GDM1 (cell line): ENCODE data around the gene PRMT3.
"Not testable (repeated sequence)": the region's sequence is repeated elsewhere in the genome, so short reads cannot be mapped to it uniquely, and the experiment has no call there.

ENCODE experiments used
- DNase-seq: peaks from one replicate; lab custom pipeline; 2025; lab: John Stamatoyannopoulos, UW

Gene PRMT3

DNA sequence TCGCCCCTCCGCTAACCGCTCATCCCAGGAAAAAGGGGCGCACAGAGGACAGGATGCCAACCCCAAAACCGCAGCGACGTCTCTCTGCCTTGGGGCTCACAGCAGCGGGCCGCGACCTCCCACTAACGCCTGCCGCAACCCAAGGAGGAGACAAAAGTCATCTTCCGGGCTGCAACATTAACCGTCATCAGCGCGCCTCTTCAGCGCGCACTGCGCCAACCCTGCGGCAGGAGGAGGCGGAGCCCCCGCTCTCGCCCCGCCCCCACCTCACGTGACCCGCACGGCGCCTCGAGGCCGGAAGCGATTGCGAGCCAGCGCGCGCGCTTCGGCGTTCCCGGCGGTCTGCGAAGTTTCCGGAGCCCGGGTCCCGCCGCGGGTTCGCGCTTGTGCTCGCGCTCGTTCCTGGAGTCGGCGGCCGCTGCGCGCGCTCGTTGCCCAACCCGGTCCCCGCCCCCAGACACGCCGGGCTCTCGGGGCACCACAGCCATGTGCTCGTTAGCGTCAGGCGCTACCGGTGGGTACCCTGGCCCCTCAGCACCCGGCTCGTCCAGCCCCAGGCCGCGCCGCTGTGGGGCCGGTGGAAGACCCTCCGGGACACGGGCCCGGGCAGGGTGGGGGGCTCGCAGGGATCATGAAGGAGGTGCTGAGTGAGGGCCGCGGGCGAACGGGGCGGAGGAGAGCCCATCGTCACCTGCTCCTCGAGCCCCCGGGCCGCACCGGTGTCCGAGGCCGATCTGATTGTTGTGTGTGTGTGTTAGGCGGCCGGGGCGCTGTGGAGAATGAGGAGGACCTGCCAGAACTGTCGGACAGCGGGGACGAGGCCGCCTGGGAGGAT is at the start of gene PRMT3:
Gene PRMT3, plus strand, starts transcription at position 456 of the 835 bp plus-strand sequence. Its CDS starts 31 bp downstream, at position 487.
- peak; percentile 95 for DNase-seq

DNA sequence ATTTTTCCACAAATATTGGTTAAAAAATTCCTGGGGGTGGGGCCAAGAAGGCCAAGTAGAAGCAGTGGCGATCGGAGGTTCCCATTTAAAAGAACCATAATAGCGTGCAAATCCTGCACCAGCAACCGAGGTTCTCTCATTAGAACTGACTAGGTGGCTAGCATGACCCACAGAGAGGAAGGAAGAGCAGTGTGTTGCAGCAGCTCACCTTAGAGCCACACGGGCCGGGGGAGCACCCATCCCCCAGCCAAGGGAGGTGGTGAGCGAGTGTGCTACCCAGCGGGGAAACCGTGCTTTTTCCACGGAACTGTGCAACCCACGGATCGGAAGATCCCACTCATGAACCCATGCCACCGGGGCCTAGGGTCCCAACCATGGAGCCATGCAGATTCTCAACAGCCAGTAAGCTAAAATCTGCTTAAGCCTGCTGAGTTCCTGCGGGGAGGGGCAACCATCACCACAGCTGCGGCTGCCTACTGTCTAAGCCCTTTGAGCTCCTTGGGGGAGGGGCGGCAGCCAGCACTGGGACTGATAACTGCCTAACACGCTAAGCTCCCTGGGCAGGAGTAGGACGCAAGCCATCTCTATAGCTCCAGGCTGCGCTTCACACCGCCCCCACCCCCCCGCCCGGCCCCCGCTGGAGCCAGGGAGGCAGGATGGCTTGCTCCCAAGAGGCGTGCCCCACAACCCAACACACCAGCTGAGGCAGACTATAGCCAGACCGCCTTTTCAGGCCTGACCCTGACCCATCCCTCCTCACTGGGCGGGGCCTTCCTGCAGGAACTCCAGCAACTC is 45.0 kb upstream of the PRMT3 start:
- no peak for DNase-seq

DNA sequence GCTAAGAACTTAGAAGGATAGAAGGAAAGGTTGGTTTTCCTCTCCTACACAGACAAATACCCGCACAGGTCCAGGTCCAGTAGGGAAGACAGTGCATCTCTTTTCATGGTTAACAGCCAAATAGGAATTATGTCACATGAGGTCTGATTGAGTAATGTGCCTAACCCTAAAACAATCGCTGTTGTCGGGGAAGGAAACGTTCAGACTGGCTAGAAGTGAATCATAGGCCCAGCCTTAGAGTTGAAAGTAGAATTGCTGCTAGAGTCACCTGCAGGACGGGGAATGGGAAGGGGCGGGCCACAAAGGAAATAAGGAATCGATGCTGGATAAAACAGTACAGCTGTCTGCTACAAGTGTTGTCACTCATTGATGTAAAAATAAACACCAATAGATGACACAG is 36.4 kb upstream of the PRMT3 start:
- no peak for DNase-seq

DNA sequence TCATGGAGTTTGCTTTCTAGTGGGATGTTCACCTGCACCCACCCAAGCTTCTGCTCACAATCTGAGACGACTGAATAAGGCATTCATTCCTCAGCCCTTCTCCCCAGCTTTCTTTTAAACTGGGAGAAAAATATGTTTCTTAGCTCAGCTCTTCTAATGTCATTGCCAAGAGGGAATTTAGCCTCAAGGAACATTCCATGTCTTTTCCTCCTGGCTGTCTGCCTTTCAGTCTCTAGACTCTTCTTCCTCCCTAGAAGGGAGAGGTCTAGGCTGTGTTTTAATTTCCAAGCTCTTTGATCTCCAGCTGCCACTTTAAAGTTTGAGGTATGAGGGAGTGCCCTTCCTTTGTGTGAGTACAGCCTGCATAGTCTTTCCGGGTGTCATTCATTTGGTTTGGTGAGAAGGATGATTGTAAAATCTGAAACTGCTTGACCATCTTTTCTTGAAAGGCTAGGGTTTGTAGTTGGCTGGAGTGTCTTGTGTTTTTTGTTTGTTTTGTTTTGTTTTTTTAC is 35.7 kb upstream of the PRMT3 start:
- DNase-seq = no peak

DNA sequence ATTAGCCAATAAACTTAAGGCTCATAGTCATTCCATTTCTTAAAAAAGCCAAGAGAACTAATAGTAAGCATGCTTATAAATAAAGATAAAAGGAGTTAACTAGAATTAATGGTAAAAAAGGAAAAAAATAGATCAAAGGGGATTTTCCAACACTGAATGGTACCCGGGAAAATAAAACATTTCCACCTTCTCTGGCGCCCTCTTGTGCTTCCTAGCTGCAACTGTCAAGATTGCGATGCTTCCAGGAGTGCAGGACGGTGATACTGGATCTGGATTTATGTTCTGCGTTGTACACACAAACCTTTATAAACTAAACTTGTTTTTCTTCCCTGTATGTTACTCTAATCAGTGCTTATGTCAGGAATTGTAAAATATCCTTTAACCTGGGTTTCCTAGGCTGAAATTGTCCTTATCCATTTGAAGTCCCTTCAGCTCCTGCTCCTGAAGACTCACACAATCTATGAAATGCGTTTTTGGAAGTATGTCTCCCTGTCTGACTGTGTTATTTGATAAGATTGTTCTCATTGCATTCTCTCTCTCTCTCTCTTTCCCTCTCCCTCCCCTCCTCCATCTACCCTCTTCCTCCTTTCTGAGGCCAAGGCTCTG is 33.6 kb upstream of the PRMT3 start:
- no peak for DNase-seq

DNA sequence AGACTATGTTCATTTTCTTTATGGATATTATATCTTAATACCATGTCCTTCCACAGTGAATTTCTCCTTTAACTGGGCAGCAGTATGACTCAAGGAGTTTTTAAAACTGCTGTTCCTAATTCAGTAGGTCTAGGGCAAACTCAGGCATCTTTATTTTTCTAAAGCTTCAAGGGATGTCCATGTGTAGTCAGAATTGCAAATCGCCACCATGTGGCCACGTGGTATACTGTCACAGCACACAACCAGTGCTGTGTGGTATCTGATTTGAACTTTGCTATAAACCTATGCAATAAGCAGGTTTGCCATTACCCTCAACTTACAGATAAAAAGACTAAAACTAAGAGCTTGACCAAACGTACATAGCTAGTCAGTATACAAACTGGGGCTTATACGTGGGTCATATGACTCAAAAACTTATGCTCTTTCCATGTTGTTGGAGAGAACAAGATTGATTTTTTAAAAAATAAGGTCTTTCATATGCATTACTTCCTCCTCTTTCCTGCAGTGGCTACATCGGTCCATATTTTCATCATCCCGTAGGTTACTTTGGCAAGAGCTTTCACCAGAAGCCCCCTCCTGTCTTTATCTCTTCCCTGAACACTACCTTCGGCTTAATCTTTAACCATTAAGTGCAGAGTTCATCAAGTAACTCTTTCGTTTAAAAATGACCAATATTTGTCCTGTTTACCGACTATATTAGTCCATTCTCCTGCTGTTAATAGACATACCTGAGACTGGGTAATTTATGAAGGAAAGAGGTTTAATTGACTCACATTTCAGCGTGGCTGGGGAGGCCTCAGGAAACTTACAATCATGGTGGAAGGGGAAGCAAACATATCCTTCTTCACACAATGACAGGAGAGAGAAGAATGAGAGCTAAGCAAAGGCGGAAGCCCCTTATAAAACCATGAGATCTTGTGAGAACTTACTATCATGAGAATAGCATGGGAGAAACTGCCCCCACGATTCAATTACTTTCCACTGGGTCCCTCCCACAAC is 32.0 kb upstream of the PRMT3 start:
- no peak for DNase-seq

DNA sequence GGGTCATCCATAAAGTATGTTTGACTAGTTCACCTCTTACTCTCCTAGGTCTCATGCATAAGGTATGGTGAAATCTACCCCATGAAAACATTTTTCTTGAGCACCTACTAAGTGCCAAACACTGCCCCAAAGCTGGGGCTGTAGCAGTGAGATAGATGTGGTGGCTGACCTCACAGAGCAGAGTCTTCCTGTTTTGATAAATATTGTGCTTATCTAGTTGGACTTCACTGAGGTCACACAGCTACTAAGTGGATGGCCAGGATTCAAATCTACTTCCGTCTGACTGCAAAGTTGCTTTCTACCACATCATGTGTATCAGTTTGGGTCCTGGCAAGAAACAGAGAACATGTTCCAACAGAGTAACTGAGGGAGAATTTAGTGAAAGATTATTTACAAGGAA is 30.4 kb upstream of the PRMT3 start:
- DNase-seq = no peak

DNA sequence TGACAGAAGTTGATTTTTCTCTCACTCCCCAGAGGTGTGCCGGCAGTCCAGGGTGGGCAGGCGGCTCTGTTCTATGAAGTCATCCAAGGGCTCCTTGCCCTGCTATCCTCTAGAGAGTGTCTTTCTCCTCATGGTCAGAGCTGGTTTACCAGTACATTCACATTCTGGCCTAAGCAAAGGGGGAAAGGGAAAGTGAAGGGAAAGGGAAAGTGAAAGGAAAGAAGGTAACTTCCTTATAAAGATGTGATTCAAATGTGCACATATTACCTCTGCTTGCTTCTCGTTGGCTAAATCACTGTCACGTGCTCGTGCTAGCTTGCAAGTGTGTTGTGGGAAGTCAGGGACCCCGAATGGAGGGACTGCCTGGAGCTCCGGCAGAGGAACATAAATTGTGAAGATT is 26.9 kb upstream of the PRMT3 start:
- no peak for DNase-seq

DNA sequence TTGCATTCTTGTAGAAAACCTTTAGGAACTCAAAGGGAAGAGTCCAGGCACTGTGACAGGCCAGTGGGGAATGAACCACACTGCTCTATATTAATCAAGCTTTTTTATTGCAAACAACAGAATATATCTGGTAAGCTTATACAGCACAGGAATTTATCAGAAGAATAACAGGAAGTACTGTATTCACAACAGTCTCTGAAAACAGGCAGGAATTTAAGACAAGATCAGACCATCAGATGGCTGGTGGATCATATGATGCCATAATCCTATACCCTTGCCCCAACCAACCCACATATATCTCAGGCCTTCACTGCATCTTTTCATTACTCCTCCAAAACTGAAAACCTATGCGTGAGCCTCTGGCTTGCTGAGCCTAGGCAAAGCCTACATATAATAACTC is 25.0 kb upstream of the PRMT3 start:
- DNase-seq = no peak

DNA sequence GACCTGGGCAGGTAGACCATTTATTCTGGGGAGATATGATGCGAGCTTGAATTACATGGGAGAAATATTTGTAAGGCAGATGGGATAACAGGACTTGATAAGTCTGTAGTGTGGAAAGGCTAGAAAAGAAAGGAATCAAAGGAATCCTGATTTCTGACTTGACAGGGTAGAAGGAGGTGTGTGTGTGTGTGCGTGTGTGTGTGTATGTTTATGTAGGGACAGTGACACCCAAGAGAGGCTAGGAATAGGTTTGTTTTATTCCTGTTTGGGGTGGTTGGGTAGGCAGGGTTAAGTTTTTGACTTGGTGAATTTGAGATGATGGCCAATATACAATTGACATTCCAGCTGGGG is 24.4 kb upstream of the PRMT3 start:
- no peak for DNase-seq

DNA sequence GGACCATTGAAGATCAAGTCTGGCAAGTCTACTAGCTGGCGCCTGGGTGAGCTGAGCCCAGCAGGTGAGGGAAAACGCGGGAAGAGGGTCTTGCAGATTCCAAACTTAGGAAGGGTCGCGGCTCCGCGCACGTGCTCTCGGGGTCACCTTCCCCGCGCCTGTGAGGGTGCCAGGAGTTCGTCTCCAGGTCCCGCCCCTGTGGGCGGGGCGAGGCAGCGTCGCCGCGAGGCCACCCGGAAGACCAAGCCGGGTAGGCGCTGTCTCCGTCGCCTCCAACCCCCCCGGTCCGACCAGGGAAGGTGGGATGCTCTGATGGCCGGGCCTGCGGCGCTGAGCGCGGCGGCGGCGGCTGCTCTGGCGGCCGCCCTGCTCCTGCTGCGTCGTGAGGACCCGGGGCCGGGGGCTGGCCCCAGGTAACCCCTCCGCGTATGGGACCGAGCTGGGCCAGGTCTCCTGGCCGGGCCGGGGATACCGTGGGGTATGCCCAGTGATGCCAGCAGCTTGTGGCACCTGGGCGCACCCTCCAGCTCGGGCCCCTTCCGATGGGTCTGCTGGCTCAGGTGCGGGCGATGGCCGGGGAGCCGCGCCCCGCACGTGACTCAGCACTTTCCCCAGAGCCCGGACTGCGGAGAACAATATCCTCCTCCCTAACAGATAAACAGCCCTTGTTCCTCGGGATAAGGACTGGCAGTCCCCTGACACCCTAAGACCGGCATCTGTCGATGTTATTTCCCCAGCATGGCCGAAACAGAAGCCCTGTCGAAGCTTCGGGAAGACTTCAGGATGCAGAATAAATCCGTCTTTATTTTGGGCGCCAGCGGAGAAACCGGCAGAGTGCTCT is 23.8 kb upstream of the PRMT3 start, which contains the start of gene HTATIP2:
Gene HTATIP2, plus strand, starts transcription at position 215 of the 841 bp plus-strand sequence. Its CDS starts 524 bp downstream, at position 739.
- DNase-seq = no peak

DNA sequence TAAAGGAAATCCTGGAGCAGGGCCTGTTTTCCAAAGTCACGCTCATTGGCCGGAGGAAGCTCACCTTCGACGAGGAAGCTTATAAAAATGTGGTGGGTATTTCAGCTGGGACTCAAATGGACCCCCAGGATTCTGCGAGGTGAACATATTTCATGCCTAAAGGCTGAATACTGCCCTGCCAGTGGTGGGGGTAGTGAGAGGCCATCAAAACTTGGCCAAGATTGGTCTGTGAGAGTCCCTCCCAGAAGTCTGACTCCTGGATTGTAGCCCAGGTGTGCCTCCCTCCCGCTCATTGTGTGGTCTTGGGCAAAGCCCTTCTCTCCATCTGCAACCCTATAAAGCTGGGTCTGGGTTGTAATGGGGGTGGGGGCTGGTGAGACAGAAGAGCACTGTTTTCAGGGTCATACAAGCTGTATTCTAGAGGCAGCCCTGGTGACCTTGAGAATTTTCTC is 23.1 kb upstream of the PRMT3 start:
- no peak for DNase-seq

DNA sequence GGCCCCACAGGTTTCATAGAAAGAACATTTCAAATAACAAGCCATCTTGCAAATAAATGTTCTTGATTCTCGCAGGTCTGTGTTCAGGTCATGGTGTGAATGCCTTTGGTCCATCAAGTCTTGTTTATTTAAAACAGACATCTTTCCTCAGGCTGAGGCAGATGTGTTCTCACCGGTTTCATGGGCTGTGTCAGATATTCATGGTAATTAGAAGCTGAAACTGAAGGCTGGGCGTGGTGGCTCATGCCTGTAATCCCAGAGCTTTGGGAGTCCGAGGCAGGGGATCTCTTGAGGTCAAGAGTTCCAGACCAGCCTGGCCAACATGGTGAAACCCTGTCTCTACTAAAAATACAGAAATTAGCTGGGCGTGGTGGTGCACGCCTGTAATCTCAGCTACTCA is 22.1 kb upstream of the PRMT3 start:
- not testable (repeated sequence) for DNase-seq

DNA sequence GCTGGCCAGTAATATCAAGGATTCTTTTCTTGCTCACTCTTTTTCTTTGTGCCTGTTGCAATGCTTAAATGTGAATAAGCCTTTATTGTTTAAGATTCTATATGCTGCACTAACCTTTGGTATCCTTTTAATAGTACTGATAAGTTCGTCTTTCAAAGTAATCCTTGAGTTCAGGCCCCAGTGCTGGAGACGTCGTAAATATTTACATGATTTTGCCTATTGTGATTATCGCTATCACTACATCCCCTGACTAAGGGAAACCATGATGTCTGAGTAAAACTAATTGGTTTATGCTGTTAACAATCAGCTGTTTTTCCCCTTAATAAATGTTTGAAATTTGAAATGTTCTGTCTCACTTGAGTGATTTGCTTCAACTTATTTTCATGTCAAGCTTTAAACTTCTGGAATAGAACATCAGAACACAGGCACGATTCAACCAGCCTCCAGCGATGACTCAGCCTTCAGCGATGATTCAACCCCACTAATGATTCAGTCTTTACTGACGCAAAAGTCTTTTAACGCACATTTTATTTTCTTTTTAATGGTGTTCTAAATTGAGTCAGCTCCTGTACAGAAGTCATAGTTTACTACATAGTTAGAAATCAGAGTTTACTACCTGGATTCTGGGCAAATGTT is 20.1 kb upstream of the PRMT3 start:
- no peak for DNase-seq

DNA sequence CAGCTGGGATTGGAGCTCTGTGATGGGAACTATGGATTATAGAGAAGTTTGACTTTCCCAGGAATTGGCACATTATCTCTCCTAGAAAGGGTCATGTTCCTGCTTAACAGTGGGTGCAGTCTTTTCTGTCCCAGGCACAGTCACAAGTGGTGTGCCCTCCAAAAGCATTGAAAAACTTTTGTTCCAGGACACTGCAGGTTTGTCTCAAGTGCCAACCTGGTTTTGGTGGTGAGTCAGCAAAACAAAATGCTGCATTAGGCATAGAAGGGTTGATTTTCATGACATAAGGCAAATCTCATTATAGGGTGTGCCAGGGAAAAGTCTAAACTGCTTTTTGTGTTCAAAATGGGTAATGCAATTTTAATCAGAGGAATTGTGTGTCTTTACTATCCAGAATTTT is 19.1 kb upstream of the PRMT3 start:
- DNase-seq = no peak

DNA sequence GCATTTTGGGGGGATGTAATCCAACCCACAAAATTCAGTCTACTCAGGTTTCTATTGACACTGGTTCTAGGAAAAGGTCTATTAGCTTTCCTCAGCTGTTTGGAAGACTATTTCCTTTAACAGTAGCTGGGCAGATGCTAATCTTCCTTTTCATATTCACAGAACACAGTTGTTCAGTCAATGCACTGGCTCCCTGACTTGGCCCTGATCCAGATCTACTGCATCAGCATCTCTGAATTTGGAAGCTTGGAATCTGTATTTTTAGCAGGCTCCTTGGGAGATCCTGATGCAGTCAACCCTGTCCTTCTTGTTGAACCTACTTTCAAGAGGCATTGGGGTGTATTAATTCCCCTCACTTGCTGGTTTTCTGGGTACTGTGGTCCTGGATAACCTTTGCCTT is 17.7 kb upstream of the PRMT3 start:
- no peak for DNase-seq

DNA sequence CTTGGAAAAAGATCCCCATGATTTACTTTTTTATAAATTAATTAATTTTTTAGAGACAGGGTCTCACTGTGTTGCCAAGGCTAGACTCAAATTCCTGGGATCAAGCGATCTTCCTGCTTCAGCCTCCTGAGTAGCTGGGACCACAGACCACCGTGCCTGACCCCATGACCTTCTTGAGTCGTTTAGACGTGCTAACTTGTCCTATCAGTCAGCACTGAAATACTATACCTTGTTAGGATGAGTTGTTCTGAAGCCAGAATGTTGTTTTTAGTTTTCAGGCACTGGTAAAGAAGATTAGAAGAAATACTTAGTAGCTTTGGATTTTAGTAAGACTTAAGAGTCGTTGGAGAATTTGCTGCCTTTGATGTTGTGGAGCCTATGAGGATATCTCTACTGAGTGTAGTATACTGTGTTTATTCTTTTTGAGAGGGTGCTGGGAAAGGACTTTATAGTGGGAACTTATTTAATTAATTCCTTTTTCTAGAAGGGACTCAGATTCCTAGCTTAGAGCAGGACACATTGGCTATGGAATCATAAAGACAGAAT is 15.4 kb upstream of the PRMT3 start:
- no peak for DNase-seq

DNA sequence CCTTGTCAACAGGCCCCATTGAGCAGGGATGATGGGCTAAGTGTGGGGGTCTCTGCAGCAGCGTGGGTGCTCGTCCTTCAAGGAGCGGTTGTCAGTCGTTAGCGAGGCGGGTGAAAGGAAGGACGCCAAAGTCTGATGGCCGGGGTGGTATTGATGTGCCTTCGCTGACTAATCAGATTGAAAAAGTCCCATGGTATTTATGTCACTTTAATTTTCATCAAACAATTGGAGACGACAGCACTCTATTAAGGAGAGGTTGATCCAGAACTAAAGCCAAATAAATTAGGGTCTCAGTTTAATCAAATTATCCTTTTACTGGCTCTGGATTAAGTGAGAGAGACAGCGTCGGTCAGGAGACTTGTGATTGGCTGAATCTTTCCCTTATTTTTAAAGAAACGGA is 14.4 kb upstream of the PRMT3 start:
- DNase-seq = no peak

DNA sequence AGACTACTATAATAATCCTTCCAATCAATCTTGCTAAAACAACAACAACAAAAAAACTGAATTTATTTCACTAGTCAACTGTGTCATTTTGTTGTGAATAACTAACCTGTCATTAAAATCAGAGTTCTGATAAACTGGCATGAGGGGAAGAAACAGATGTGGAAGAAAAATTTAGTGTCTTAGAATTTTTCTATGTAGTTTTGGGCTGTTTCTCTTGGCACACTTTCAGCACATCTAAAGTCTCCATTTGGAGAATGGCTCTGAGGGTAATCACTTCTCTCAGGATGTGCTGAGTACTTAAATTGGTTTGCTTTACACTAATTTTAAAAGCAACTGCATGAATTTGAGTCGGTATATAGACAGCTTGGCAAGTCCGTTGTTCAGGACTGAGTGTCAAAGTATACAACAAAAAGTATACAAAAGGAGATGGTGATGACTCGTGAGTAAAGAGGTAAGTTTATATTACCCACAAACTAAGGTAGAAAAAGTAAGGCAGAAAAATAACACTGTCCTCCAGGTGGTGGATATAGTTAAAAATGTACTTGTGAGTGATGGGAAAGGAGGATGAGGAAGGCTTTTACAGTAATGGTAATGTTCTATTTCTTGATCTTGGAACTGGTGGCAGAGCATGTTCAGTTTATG is 13.8 kb upstream of the PRMT3 start:
- DNase-seq = no peak
